GM19099 (cell line): ENCODE measurements around the gene DLX2.

ENCODE experiments used
- POLR2A ChIP-seq: IDR thresholded peaks from 3 replicates; pipeline ENCODE4 v1.6.1; 2011; ENCODE audit warnings: low read depth; ENCODE audit not compliant: insufficient read length; ENCODE audit errors: extremely low read depth

The DLX2 gene

GRCh38 chr2:172102391-172103359, at the start of gene DLX2:
Gene DLX2, minus strand, starts transcription at chr2:172102900. Its CDS starts 362 bp downstream, at chr2:172102538.
- peak; percentile 18 for TF ChIP-seq POLR2A

- no peak for TF ChIP-seq POLR2A
These were observed 45.4 kb upstream of the DLX2 start for GRCh38 chr2:172147944-172148650.

GRCh38 chr2:172143817-172144216, 41.1 kb upstream of the DLX2 start:
- no peak for TF ChIP-seq POLR2A

DNA sequence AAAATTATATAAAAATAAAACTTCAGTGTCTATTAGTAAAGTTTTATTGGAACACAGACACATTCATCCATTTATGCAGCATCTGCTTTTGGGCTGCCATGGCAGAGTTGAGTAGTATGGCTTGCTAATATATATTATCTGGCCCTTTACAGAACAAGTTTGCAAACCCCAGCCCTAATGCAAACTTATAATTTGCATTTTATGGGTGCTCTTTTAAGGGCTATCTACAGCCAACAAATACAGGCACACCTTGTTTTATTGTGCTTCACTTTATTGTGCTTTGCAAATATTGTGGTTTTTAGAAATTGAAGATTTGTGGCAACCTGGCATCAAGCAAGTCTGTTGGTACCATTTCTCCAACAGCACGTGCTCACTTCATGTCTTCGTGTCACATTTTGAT, 35.2 kb upstream of the DLX2 start:
- TF ChIP-seq POLR2A: no peak

- no peak for TF ChIP-seq POLR2A
These were observed 34.4 kb upstream of the DLX2 start for GRCh38 chr2:172137109-172137508.

DNA sequence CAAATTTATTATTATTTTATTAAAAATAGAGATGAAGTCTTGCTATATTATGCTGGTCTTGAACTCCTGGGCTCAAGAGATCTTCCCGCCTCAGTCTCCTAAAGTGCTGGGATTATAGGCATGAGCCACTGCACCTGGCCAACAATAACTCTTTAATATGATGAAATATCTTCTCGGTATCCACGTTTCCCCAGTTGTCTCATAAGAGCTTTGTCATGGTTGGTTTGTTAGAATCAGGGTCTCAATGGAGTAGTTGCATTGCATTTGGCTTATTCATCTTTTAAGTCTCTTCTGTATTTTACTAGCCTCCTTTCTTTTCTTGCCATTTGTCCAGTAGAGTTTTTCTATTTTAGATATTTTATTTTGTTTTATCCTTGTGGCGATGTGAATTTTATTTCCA, 32.7 kb upstream of the DLX2 start:
- TF ChIP-seq POLR2A: no peak

- no peak for TF ChIP-seq POLR2A
These were observed 31.6 kb upstream of the DLX2 start for GRCh38 chr2:172134270-172134669.

- TF ChIP-seq POLR2A: no peak
These were observed 29.2 kb upstream of the DLX2 start for GRCh38 chr2:172131713-172132555.

GRCh38 chr2:172129404-172129803, 26.7 kb upstream of the DLX2 start:
- no peak for TF ChIP-seq POLR2A

DNA sequence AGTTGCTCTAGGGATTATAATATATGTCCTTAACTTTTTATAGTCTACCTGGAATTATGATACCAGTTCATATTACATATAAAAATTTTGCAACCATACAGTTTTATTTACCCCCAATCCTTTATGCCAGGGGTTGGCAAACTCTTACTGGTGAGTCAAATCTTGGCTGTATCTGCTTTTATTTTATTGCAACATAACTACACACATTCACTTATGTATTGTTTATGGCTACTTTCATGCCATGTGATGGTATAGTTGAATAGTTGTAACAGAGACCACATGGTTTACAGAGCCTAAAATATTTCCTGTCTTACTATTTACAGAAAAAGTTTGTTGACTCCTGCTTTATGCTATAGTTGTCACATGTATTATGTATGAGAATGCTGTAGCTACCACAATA, 25.8 kb upstream of the DLX2 start:
- no peak for TF ChIP-seq POLR2A

DNA sequence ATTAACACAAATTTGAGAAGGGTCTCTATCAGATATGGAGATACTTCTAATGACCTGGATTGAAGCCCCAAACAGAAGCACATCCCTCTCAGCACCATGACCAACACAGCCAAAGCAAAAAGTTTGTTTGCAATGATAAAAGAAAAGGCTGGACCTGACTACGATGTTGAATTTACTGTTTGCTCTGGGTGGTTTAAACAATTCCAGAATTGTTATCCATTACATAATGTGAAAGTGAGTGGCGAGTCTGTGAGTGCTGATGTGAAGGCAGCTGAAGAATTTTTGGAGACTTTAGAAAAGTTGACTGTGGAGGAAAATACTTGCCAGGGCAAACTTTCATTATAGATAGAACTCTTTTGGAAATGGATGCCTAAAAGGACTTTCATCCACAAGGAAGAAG, 17.4 kb upstream of the DLX2 start:
- no peak for TF ChIP-seq POLR2A

DNA sequence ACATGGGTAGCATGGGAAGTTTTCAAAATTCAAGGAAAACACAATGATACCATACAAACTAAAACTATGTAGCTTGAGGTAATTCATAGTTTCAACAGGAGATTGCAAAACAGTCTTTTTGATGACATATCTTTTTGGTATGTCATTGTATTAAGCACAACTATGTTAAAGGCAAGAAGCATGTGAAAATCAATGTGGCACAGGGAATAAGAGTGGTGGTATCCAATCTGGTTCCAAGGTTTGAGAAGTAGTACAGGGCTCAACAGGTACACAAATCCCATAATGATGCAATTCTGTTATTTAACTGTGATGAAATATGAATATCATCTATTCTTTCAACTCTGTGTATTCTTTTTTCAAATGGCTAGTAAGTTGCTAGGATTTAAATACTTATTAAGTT, 16.4 kb upstream of the DLX2 start:
- no peak for TF ChIP-seq POLR2A

- TF ChIP-seq POLR2A: no peak
These were observed 13.4 kb upstream of the DLX2 start for GRCh38 chr2:172116107-172116506.

DNA sequence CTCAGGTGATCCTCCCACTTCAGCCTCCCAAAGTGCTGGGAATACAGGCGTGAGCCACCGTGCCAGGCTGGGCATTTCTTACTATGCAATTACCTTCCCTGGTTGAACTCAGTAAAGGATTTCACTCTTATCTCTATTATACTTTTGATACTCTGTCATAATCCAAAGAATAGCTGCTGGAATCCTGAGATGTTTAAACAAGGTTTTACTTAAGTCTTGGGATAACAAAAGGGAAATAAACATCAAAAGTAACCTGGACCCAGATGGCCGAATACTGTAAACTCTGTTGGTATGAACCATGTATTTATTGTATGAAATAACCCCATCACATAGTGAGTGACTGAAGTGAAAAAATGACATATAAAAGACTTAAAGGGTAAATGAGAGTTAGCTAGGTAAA, 11.9 kb upstream of the DLX2 start:
- no peak for TF ChIP-seq POLR2A

DNA sequence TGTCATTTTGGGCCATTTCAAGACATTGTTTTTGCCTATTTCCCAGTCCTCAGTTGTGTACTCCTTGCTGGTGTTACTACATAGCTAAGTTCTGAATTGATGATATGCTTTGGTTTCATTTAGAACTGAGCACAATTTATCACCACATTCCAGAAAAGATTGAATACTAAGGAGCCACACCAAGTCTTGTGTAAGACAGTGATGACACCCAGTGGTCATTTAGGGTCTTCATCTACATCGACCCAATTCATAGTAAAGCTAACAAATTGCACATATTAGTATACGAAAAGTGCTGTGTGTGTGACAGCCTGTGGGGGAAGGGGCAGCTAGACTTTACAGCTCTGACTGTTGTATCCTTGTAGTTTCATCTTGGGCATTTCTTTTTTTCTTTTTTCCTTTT, 10.9 kb upstream of the DLX2 start:
- TF ChIP-seq POLR2A: no peak
